H1 (cell line): ENCODE results near the gene CADPS. TPM values are rescaled to one million over a fixed set of nuclear protein-coding genes. Genes with fewer than 3 reads are reported as not detected.

Source experiments
- CTCF ChIA-PET: fragments of 300-600 bp; sonication (Branson Sonifier 250); formaldehyde crosslinking; loops from one replicate; lab custom pipeline; 2021; ENCODE audit not compliant: partially characterized antibody; lab: Charles Lee
- POLR2A ChIA-PET: fragments of 300-600 bp; sonication (Branson Sonifier 250); formaldehyde crosslinking; loops from one replicate; lab custom pipeline; 2021; ENCODE audit warnings: inconsistent platforms; ENCODE audit not compliant: partially characterized antibody; lab: Charles Lee
- DNase-seq, 2 experiments: peaks; one replicate each; pipeline versions ENCODE4 v3.0.0 to v3.0.0-alpha.2; 2010 to 2022; ENCODE audit warnings: low spot score in 2 of 2, low read depth in 1 of 2, mixed read lengths in 1 of 2
- FAIRE-seq: peaks from 2 replicates; lab custom pipeline; 2011; peaks lifted over from hg19 to GRCh38; lab: Jason Lieb, UNC
- H2AFZ ChIP-seq: 2 replicates; pipeline ENCODE4 v1.8.1; 2012; ENCODE audit warnings: low read length, inconsistent platforms
- H2AK5ac ChIP-seq: 2 replicates; pipeline ENCODE4 v1.6.1; 2013; ENCODE audit warnings: low read depth, low read length
- H2BK120ac ChIP-seq: replicated peaks from 2 replicates; pipeline ENCODE3; 2013; ENCODE audit warnings: low read depth, low read length, inconsistent platforms
- H2BK12ac ChIP-seq: 2 replicates; pipeline ENCODE4 v1.6.1; 2013; ENCODE audit warnings: low read depth, low read length
- H2BK15ac ChIP-seq: 2 replicates; pipeline ENCODE4 v1.6.1; 2013; ENCODE audit warnings: low read length
- H2BK20ac ChIP-seq: 2 replicates; pipeline ENCODE4 v1.6.1; 2013; ENCODE audit warnings: low read length
- H2BK5ac ChIP-seq: 2 replicates; pipeline ENCODE4 v1.6.1; 2013; ENCODE audit warnings: low read depth, low read length
- H3K14ac ChIP-seq: 2 replicates; pipeline ENCODE4 v1.6.1; 2013; ENCODE audit warnings: inconsistent platforms; ENCODE audit not compliant: insufficient read length
- H3K18ac ChIP-seq: 2 replicates; pipeline ENCODE4 v1.6.1; 2013; ENCODE audit warnings: low read length; ENCODE audit errors: extremely low read depth
- H3K23ac ChIP-seq: 2 replicates; pipeline ENCODE4 v1.6.1; 2013; ENCODE audit warnings: inconsistent platforms; ENCODE audit not compliant: insufficient read length
- H3K23me2 ChIP-seq: 2 replicates; pipeline ENCODE4 v1.6.1; 2013; ENCODE audit warnings: low read depth, low read length
- H3K27ac ChIP-seq: 2 replicates; pipeline ENCODE4 v1.6.1; 2011; ENCODE audit warnings: low read depth, low read length, inconsistent platforms
- H3K27me3 ChIP-seq, 4 experiments: replicated peaks in 1 of 4; 1 replicate in 1 of 4; 2 replicates in 3 of 4; pipeline versions ENCODE4 v1.6.1 to v1.8.1; 2011 to 2013; ENCODE audit warnings: low read length in 3 of 4, mild to moderate bottlenecking in 3 of 4, inconsistent platforms in 2 of 4, mixed read lengths in 2 of 4, moderate library complexity in 1 of 4; ENCODE audit not compliant: control insufficient read depth in 3 of 4, insufficient read depth in 3 of 4; ENCODE audit errors: extremely low read depth in 1 of 4
- H3K36me3 ChIP-seq, 4 experiments: 2 replicates each; pipeline versions ENCODE4 v1.6.1 to v1.8.1; 2011 to 2013; ENCODE audit warnings: mild to moderate bottlenecking in 4 of 4, low read length in 3 of 4, moderate library complexity in 2 of 4, control low read depth in 1 of 4, inconsistent platforms in 1 of 4; ENCODE audit not compliant: insufficient read depth in 4 of 4, control insufficient read depth in 2 of 4
- H3K4ac ChIP-seq: replicated peaks from 2 replicates; pipeline ENCODE3; 2013; ENCODE audit warnings: low read length, low read depth, mixed read lengths, inconsistent platforms; ENCODE audit not compliant: insufficient read length
- H3K4me1 ChIP-seq, 4 experiments: replicated peaks in 1 of 4; 1 replicate in 1 of 4; 2 replicates in 3 of 4; pipeline versions ENCODE4 v1.6.1 to v1.8.1; 2011 to 2013; ENCODE audit warnings: low read length in 3 of 4, inconsistent platforms in 2 of 4, mixed read lengths in 1 of 4; ENCODE audit not compliant: insufficient read depth in 4 of 4, control insufficient read depth in 3 of 4
- H3K4me2 ChIP-seq, 2 experiments: 2 replicates each; pipeline versions ENCODE4 v1.6.1 to v1.8.1; 2011 to 2013; ENCODE audit warnings: low read depth in 2 of 2, low read length in 2 of 2, control low read depth in 1 of 2, inconsistent platforms in 1 of 2, mild to moderate bottlenecking in 1 of 2; ENCODE audit not compliant: insufficient read depth in 1 of 2
- H3K4me3 ChIP-seq, 4 experiments: fragments of 200-600, 300-600 bp in 1 of 4; sonication (generic), shearing (Covaris generic), sonication (Bioruptor Twin) in 1 of 4; 2 replicates each; pipeline versions ENCODE4 v1.5.1 to v1.8.1; 2011 to 2016; ENCODE audit warnings: low read length in 4 of 4, low read depth in 3 of 4, control low read depth in 2 of 4, inconsistent platforms in 2 of 4, mild to moderate bottlenecking in 2 of 4, mixed read lengths in 1 of 4, moderate library complexity in 1 of 4; ENCODE audit not compliant: insufficient read depth in 2 of 4; ENCODE audit errors: extremely low read depth in 1 of 4
- H3K56ac ChIP-seq: replicated peaks from 2 replicates; pipeline ENCODE3; 2013; ENCODE audit warnings: low read depth, mild to moderate bottlenecking, mixed read lengths, low read length, inconsistent platforms; ENCODE audit not compliant: insufficient read length
- H3K79me1 ChIP-seq: 2 replicates; pipeline ENCODE4 v1.6.1; 2013; ENCODE audit warnings: low read depth, low read length, control low read depth
- H3K79me2 ChIP-seq, 2 experiments: 2 replicates each; pipeline versions ENCODE4 v1.6.1 to v1.8.1; 2012 to 2013; ENCODE audit warnings: low read length in 2 of 2, mild to moderate bottlenecking in 2 of 2, inconsistent platforms in 1 of 2; ENCODE audit not compliant: insufficient read depth in 2 of 2, control insufficient read depth in 1 of 2
- H3K9ac ChIP-seq, 4 experiments: replicated peaks in 1 of 4; 1 replicate in 1 of 4; 2 replicates in 3 of 4; pipeline versions ENCODE4 v1.6.1 to v1.8.1; 2011 to 2013; ENCODE audit warnings: low read depth in 3 of 4, low read length in 3 of 4, control low read depth in 2 of 4, mild to moderate bottlenecking in 2 of 4, moderate library complexity in 2 of 4, inconsistent platforms in 1 of 4; ENCODE audit errors: extremely low read depth in 1 of 4
- H3K9me3 ChIP-seq, 2 experiments: 2 replicates each; pipeline versions ENCODE4 v1.6.1 to v1.8.1; 2012 to 2013; ENCODE audit warnings: mild to moderate bottlenecking in 2 of 2, moderate library complexity in 2 of 2, control low read depth in 1 of 2, inconsistent platforms in 1 of 2, low read depth in 1 of 2, low read length in 1 of 2, mixed read lengths in 1 of 2; ENCODE audit not compliant: insufficient read depth in 2 of 2
- H4K20me1 ChIP-seq, 2 experiments: replicated peaks in 1 of 2; 2 replicates each; pipeline versions ENCODE3 to v1.8.1; 2011 to 2013; ENCODE audit warnings: inconsistent platforms in 2 of 2, low read length in 2 of 2, mild to moderate bottlenecking in 1 of 2; ENCODE audit not compliant: insufficient read depth in 2 of 2, control insufficient read depth in 1 of 2
- H4K5ac ChIP-seq: 2 replicates; pipeline ENCODE4 v1.6.1; 2013; ENCODE audit warnings: low read length, low read depth, mixed read lengths, inconsistent platforms; ENCODE audit not compliant: insufficient read length
- H4K8ac ChIP-seq: 2 replicates; pipeline ENCODE4 v1.8.0; 2013; ENCODE audit warnings: mild to moderate bottlenecking, moderate library complexity, low read length, inconsistent platforms; ENCODE audit not compliant: insufficient read depth; ENCODE audit errors: extremely low read depth
- H4K91ac ChIP-seq: replicated peaks from 2 replicates; pipeline ENCODE3; 2013; ENCODE audit warnings: low read length, mixed read lengths, inconsistent platforms; ENCODE audit not compliant: insufficient read length
- BACH1 ChIP-seq: IDR thresholded peaks from 2 replicates; pipeline ENCODE4 v1.6.1; 2012; ENCODE audit warnings: low read length, improper control_type of control experiment
- POLR2AphosphoS5 ChIP-seq: IDR thresholded peaks from 2 replicates; pipeline ENCODE4 v1.6.1; 2011; ENCODE audit warnings: low read depth, low read length
- SIN3A ChIP-seq, 2 experiments: IDR thresholded peaks in 1 of 2; conservative IDR thresholded peaks in 1 of 2; 2 replicates each; pipeline ENCODE4 v1.6.1; 2011 to 2012; ENCODE audit warnings: low read length in 2 of 2, improper control_type of control experiment in 1 of 2, low read depth in 1 of 2, mild to moderate bottlenecking in 1 of 2
- ZNF274 ChIP-seq: IDR thresholded peaks from 2 replicates; pipeline ENCODE4 v1.7.0; 2012; ENCODE audit warnings: low read length, borderline replicate concordance; ENCODE audit errors: extremely low read depth
- WGBS, 2 experiments: shearing (Covaris generic) in 1 of 2; methylation state at CpG; one replicate each; pipeline versions ENCODE4 v1.1.6 to v1.1.7; 2013 to 2015; ENCODE audit warnings: low lambda C conversion rate in 2 of 2, mixed read lengths in 2 of 2, inconsistent platforms in 1 of 2, low coverage in 1 of 2, missing lambda C conversion rate in 1 of 2; ENCODE audit not compliant: insufficient replicate concordance in 2 of 2, insufficient coverage in 1 of 2, insufficient read length in 1 of 2; ENCODE audit errors: extremely low coverage in 1 of 2, missing lambda C conversion rate in 1 of 2; 5-methylcytosine and 5-hydroxymethylcytosine counted together
- polyA plus RNA-seq, 7 experiments: library from polyadenylated mRNA; depleted of rRNA in 3 of 7; stranded (reverse) in 5 of 7; unstranded in 2 of 7; fragments of >200 nt in 5 of 7; fragments of 200-250 nt in 2 of 7; gene quantifications; 1 replicate in 5 of 7; 2 replicates in 1 of 7; 4 replicates in 1 of 7; pipeline versions ENCODE4 v1.2.1 to v1.2.3, GENCODE V29; 2011 to 2013; ENCODE audit warnings: missing spikeins in 2 of 7, mixed read lengths in 2 of 7
- total RNA-seq: library from RNA; stranded (reverse); fragmentation: NEBNext Ultra II Directional; extraction: Animal tissue kit (Norgen Biotek cat#: 25700); gene quantifications from 2 replicates; pipeline ENCODE4 v1.2.1, GENCODE V29; 2021

CADPS gene
- total and polyA plus RNA-seq, 2 of the 8 experiments (the other 6 are each of a cell fraction or from before 2014, with no cell fraction given): 7.1 to 10.2 TPM

- H3K9ac ChIP-seq: peak overlapping the region in 1 of 4 experiments; percentile 20; a peak in 1 of 7 replicates
- 0 out of 4 replicates have a peak, but pooled peaks cover 0 to 4% of the 10 kb centered on the region in 2 experiments for H3K79me2 ChIP-seq
- POLR2A ChIA-PET: interaction anchor here (0.7 to 2.5 kb wide), 4 partner anchors 10 to 83 kb away, joined by 3 to 32 read pairs (median 3); no protein-coding TSS in a partner anchor
- H4K8ac ChIP-seq: no peak overlapping the region
- no peak overlapping the region for H2BK120ac ChIP-seq
- H3K4ac ChIP-seq: no peak overlapping the region
- peaks cover 0 to 1% (median 0%) of the 10 kb centered on the region in 4 experiments; a peak in 3 of 7 replicates for H3K4me1 ChIP-seq
- FAIRE-seq (no peak), DNase-seq (no peak)
- H4K20me1 ChIP-seq: no peaks in the 10 kb centered on the region
- no peak overlapping the region for H2BK12ac ChIP-seq
- H2AK5ac ChIP-seq: no peak overlapping the region
- peak overlapping the region; percentile 67 to 82 (median 80) for H3K4me3 ChIP-seq
- H3K23ac ChIP-seq: no peak overlapping the region
- H3K27me3 ChIP-seq: no peaks in the 10 kb centered on the region
- H3K56ac ChIP-seq: no peak overlapping the region
- H2BK20ac ChIP-seq: no peak overlapping the region
- no peak overlapping the region for H4K91ac ChIP-seq
- no peak overlapping the region for H2BK15ac ChIP-seq
- H2AFZ ChIP-seq: 0 out of 2 replicates have a peak overlapping the region, but pooled peaks have one; percentile 10
- no peaks in the 10 kb centered on the region for H3K36me3 ChIP-seq
- peak overlapping the region; percentile 77 to 80 for H3K4me2 ChIP-seq
- no peak overlapping the region for H4K5ac ChIP-seq
- H3K9me3 ChIP-seq: no peaks in the 10 kb centered on the region
- peak overlapping the region; percentile 26; the same call in 1 of the 2 replicates for H2BK5ac ChIP-seq
- no peak overlapping the region; the same call in 1 of the 2 replicates for H3K18ac ChIP-seq
- H3K14ac ChIP-seq: no peak overlapping the region
- CTCF ChIA-PET: interaction anchor here (0.6 to 3.9 kb wide), 8 partner anchors 49 to 352 kb away, joined by 3 to 46 read pairs (median 3); no protein-coding TSS in a partner anchor
- H3K23me2 ChIP-seq: peaks cover 18% of the 10 kb centered on the region
- peaks cover 2% of the 10 kb centered on the region; the same call in 1 of the 2 replicates for H3K79me1 ChIP-seq
- 2% methylated on average over 16 of the region's 18 CpGs; no CpG with 5 or more reads in 1 of the 2 experiments for WGBS, 2 experiments
- H3K27ac ChIP-seq: no peak overlapping the region
- TF ChIP-seq POLR2AphosphoS5 (no peak), BACH1 (0 out of 2 replicates have a peak, but pooled peaks have one; percentile 1), SIN3A (conservative IDR thresholded peaks at IDR 0.05 in 1 of 2, IDR thresholded peaks at IDR 0.05 in 1 of 2; ENCODE audit: low read depth in 1 of 2, low read length in 2 of 2) (no peak), ZNF274 (no peak)
Observed at GRCh38 chr3:62875558-62876002, 364 bp upstream of the CADPS start.
